KOPT-K1 (cell line): ENCODE results near the gene RBM12.
"Not testable (repeated sequence)": the region's sequence is repeated elsewhere in the genome, so short reads cannot be mapped to it uniquely, and the experiment has no call there.

Experiments used
- H3K27ac ChIP-seq: fragments of 200-600 bp; sonication (generic); 2 replicates; pipeline ENCODE4 v1.5.1; 2016; ENCODE audit warnings: antibody characterized with exemption, mild to moderate bottlenecking, low read depth, low read length; ENCODE audit not compliant: poor library complexity, severe bottlenecking
- H3K36me3 ChIP-seq: fragments of 200-600 bp; sonication (generic); 2 replicates; pipeline ENCODE4 v1.5.1; 2017; ENCODE audit warnings: antibody characterized with exemption, mild to moderate bottlenecking, low read length, moderate library complexity; ENCODE audit not compliant: insufficient read depth
- H3K9me3 ChIP-seq: fragments of 200-600 bp; sonication (generic); 2 replicates; pipeline ENCODE4 v1.5.1; 2017; ENCODE audit warnings: antibody characterized with exemption, low read length, mild to moderate bottlenecking; ENCODE audit not compliant: insufficient read depth, poor library complexity, severe bottlenecking

The RBM12 gene, protein sequence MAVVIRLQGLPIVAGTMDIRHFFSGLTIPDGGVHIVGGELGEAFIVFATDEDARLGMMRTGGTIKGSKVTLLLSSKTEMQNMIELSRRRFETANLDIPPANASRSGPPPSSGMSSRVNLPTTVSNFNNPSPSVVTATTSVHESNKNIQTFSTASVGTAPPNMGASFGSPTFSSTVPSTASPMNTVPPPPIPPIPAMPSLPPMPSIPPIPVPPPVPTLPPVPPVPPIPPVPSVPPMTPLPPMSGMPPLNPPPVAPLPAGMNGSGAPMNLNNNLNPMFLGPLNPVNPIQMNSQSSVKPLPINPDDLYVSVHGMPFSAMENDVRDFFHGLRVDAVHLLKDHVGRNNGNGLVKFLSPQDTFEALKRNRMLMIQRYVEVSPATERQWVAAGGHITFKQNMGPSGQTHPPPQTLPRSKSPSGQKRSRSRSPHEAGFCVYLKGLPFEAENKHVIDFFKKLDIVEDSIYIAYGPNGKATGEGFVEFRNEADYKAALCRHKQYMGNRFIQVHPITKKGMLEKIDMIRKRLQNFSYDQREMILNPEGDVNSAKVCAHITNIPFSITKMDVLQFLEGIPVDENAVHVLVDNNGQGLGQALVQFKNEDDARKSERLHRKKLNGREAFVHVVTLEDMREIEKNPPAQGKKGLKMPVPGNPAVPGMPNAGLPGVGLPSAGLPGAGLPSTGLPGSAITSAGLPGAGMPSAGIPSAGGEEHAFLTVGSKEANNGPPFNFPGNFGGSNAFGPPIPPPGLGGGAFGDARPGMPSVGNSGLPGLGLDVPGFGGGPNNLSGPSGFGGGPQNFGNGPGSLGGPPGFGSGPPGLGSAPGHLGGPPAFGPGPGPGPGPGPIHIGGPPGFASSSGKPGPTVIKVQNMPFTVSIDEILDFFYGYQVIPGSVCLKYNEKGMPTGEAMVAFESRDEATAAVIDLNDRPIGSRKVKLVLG

DNA sequence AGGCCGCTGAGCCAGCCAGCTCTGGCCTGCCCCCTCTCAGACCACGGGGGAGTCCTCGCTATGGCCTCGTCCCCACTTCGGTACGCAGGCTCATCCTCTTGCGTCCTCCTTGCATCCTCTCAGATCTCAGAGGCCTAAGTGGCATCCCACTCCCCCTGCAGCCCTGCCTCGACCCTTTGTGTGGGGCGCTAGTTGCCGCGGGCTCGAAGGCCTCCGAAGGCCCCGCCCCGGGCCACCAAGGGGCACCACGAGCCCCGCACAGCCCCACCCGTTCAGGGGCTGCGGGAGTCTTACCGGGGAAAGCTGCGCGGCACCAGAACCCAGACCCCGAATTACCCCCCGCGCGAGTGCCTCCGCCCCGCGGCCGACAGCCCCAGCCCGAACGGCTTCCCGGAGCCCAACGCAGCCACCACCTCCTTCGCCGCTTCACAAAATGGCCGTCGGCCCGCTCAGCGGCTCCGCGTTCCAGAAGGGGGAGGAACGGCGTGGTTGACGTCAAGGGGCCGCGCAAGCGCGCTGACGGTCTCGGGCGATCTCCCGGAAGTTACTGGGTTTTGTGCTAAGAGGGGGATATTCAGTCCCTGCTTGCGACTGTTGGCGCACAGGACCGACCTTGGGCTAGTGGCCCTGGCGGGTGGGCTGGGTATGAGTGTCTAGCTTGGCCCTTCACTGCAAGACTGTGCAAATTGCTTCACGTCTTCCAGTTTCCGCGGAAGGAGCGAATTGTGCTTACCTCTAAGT is at the start of gene RBM12, which contains the start of gene CPNE1:
RBM12 (minus strand) TSS at position 435 of the 741 bp plus-strand sequence. CDS start 9,578 bp downstream, outside the sequence.
CPNE1 (minus strand) TSS at position 435 of the 741 bp plus-strand sequence. CDS start 31,977 bp downstream, outside the sequence.
- H3K36me3 ChIP-seq = peaks cover 13% of the 10 kb centered on the region
- H3K9me3 ChIP-seq = no peaks in the 10 kb centered on the region
- peak within 1 kb of the TSS; percentile 93 for H3K27ac ChIP-seq

DNA sequence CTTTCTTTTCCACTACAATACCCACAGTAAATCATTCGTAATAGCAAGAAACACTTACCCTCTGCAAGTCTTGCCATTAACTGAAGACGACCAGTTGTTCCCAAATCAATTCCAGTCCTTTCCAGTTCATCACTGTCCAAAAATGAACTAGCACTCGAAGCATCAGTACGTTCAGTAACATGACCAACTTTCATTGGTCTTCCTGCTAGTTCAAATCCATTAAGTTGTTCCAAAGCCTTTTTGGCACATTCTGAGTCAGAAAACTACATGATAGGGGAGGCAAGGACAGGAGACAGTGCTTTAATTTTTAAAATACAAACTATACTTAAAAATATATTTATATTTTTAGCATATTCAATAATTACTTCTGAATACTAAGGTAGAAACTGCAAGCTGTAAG is 49.4 kb upstream of the RBM12 start:
- Histone ChIP-seq H3K27ac (no peak overlapping the region), H3K9me3 (no peaks in the 10 kb centered on the region), H3K36me3 (peaks cover 100% of the 10 kb centered on the region)

DNA sequence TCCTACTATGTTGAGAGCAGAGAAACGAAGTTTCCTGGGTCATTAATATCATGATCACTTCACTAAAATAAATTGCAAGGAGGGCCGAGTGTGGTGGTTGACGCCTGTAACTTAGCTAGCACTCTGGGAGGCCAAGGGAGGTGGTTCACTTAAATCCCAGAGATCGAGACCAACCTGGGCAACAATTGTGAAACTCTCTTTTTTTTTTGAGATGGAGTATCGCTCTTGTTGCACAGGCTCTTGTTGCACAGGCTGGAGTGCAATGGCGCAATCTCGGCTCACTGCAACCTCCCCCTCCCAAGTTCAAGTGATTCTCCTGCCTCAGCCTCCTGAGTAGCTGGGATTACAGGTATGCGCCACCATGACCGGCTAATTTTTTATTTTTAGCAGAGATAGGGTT is 48.4 kb upstream of the RBM12 start:
- H3K36me3 ChIP-seq = peaks cover 100% of the 10 kb centered on the region
- not testable (repeated sequence) for H3K9me3 ChIP-seq, H3K27ac ChIP-seq

DNA sequence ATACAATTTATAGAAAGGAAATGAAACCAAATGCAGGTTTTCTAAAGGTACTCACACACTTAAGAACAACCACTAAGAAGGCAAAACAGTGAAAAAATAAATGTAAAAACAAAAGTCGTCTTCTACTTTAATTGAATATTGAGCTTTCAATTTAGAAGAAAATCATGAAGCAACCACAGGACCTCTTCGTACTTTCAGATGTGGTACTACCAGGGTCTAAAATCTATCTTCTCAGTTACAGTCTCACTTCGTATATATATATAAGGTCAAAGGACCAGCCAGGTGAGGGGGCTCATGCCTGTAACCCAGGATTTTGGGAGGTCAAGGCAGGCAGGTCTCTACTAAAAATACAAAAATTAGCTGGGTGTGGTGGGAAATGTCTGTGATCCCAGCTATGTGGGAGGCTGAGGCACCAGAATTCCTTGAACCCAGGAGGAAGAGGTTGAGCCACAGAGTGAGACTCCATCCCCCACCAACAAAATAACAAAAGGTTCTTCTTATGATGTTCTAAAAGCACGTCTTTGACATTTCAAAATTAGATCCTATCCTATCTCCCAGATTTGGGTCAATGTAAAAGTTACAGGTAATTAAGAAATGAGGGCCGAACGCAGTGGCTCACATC is 47.0 kb upstream of the RBM12 start:
- H3K36me3 ChIP-seq = peaks cover 100% of the 10 kb centered on the region
- H3K27ac ChIP-seq = no peak overlapping the region
- H3K9me3 ChIP-seq = no peaks in the 10 kb centered on the region

DNA sequence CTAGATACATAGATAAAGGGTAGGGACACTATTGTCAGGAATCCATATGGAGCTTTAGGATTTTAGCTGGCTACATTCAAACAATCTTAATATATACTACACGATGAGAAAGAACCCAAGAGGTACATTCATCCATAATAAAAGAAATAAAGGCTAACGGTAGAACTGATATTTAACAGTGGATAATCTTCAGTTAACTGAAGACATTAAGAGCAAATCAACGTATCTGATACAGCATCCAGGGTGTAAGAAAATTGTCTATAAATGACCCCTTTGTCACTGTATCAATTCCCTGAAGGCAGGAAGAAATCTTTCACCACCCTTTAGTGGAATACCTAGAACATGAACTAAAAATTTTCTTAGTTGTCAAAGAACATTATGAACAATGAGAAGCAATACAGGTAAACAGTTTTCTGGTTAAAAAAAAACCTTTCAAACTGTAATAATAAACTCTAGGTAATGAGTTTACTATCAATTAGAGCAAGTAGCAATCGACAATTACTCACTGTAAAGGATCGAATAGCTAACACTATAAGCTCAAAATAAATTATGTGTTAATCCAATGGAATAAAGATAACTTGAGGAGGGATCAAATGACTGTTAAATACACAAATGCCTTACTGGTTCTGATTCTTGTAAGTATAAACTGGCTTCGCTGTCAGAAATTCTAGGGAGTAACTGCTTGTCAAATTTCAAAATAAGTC is 46.3 kb upstream of the RBM12 start:
- Histone ChIP-seq H3K36me3 (peaks cover 100% of the 10 kb centered on the region), H3K27ac (no peak overlapping the region), H3K9me3 (no peaks in the 10 kb centered on the region)

DNA sequence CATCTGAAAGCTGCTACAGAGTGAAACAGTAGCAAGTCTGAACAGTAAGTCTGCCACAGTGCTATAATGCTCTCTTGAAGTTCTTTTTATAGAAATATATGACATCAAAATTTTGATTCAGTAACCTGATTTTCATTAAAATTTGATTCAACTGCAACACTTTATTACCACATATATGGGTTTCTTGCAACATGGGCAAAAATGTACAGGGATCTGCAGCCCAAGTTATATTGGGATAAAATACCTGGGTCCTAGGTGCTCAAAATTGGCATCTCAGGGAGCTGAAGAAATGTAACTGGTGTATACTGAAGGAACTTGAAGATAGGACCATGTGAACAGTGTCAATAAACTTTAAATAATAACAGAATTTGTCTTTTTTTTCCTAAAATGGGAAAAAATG is 45.3 kb upstream of the RBM12 start:
- no peak overlapping the region for H3K27ac ChIP-seq
- H3K9me3 ChIP-seq = no peaks in the 10 kb centered on the region
- H3K36me3 ChIP-seq = peaks cover 100% of the 10 kb centered on the region

DNA sequence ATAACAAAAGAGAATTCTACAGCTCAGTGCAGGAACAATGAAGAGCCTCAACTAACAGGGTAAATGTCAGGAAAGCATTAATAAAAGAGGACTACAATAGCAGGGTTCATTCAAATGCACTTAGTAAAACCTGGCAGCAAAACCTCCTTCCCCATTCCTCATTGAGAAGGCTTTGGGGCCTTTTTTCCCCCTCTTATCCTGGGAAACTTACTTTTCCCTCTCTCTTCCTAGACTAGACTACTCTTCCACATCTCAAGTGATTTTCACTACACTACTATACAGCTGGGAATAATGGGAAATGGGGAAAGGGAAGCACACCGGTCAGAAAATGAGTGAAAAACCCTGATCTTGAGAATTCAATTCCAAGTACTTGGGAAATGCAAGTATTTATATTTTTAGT is 44.6 kb upstream of the RBM12 start:
- H3K9me3 ChIP-seq = no peaks in the 10 kb centered on the region
- no peak overlapping the region for H3K27ac ChIP-seq
- peaks cover 100% of the 10 kb centered on the region for H3K36me3 ChIP-seq

DNA sequence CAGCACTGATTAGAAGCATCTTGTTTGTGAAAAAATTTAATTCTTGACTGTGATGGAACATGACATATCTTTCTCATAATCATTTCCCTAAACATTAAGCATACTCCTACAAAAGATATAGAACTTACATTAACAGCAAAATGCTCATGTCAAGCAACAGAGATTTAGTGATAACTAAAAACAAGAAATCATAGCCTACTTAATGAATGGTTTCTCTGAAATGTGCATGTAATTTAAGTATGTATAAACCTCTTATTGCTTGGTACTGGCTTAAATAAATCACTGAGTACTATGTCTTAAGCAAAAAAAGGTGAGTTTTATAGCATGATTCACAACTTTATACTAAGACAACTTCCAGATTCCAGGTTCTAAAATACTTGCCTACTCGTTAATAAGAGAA is 43.8 kb upstream of the RBM12 start:
- H3K27ac ChIP-seq = no peak overlapping the region
- peaks cover 100% of the 10 kb centered on the region for H3K36me3 ChIP-seq
- no peaks in the 10 kb centered on the region for H3K9me3 ChIP-seq

DNA sequence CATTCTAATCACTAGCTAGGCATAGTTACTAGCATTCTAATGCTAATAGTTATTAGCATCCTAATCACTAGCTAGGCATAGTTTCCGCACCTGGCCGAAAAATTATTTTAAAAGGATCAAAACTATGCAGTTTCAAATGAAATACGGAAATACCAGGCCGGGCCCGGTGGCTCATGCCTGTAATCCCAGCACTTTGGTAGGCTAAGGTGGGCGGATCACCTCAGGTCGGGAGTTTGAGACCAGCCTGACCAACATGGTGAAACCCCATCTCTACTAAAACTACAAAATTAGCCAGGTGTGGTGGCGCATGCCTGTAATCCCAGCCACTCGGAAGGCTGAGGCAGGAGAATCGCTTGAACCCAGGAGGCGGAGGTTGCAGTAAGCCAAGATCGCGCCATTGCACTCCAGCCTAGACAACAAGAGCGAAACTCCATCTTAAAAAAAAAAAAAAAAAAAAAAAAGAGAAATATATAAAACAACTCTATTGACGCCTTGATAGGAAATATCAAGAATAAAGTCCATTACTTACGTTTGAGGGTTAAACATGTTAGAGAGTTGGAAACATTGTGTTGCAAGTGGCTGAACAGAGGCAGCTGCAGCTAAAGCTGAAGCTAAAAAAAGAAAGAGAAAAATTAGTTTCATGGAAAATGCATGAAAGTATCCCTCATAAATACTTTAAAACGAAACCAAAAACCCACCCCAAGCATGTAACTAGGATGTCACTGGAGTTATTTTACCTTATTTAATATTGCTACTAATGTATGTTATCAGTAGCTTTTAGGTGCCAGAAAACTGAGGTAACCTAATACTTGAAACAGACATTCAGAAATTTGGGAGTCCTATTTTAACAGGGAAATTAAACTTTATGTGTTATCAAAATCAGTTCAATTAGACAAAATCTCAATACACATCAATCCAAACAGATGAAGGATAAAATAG is 42.2 kb upstream of the RBM12 start:
- not testable (repeated sequence) for H3K9me3 ChIP-seq, H3K27ac ChIP-seq
- H3K36me3 ChIP-seq = peaks cover 100% of the 10 kb centered on the region

DNA sequence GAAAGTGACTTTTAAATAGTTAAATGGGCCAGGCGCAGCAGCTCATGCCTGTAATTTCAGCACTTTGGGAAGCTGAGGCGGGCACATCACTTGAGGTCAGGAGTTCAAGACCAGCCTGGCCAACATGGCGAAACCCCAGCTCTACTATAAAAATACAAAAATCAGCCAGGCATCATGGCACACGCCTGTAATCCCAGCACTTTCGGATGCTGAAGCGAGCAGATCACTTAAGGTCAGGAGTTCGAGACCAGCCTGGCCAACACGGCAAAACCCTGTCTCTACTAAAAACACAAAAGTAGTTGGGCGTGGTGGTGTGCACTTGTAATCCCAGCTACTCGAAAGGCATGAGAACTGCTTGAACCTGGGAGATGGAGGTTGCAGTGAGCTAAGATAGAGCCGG is 41.2 kb upstream of the RBM12 start:
- peaks cover 100% of the 10 kb centered on the region for H3K36me3 ChIP-seq
- H3K9me3 ChIP-seq, H3K27ac ChIP-seq: not testable (repeated sequence)

DNA sequence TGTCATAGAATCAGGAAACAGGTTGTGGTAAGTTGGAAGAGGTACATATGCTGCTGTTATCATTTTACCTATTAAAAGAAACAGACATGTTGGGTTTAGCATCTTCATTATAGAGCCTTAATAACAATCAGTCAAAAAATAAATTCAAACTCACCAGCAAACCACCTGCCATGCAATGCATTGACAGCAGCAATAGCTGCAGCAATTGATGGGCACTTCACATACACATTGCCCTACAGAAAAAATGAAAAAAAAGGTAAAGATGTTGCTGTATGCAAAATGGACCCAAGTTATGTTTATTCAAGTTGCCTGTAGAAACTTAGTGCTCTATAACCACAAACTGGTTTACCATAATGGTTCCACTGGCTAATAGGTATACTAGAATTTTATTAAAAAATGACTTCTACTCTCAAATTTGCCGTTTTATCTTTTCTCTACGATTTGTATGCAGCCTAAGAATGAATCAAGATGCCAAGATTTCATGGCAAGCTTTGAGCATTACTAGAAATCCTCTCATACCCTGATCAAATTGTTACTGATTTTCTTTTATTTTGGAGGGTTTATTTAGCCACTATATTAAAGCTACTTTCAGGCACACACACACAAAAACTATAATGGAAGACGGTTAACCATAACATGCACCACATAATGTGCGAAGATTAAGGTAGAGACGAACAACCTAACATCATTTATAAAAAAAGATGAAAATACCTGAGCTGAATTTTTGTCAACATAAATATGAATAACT is 40.0 kb upstream of the RBM12 start:
- no peaks in the 10 kb centered on the region for H3K9me3 ChIP-seq
- H3K27ac ChIP-seq = no peak overlapping the region
- peaks cover 94% of the 10 kb centered on the region for H3K36me3 ChIP-seq

DNA sequence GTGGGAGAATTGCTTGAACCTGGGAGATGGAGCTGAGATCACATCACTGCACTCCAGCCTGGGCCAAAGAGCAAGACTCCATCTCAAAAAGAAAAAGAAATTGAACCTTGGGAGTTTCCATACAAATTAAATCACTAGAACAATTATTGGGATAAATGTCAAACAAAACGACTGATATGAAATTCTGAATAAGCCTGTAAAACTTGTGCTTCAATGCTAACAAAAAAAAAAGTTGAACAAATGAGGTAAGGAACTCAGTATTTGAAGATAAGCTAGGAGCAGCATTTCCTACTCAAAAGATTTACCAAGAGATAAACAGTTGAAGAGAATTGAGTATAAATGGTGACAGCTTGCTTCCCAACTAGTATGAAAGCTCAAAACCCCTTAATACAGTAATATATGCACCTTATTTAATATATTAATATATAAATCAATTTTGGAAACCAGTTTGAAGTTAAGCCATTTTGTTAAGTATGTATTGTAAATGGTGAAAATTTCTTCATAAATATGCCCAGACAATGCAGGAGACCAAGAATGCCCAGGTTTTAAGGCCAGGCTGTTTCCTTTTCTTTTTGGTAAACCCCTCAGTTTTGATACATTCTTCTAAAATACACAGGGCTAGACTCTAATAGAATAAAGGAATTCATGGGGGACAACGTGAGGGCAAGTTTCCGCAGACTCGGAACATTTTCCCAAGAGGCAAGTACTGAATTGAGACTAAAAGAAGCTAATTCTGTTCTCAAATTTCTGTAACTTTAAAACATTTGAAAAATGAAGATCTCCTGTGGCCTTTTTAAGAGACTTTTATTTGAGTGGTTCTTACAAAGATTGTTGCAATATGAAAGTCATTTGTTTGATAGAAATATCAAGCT is 38.4 kb upstream of the RBM12 start:
- Histone ChIP-seq H3K27ac (no peak overlapping the region), H3K9me3 (no peaks in the 10 kb centered on the region), H3K36me3 (peaks cover 78% of the 10 kb centered on the region)
